Fibroblast of the aortic adventitia (primary cell): ENCODE measurements around the gene MLF2. TPM values are rescaled to one million over a fixed set of nuclear protein-coding genes. Genes with fewer than 3 reads are reported as not detected.

Experiments used
- DNase-seq: peaks from one replicate; pipeline ENCODE4 v3.0.0-alpha.2; 2010; ENCODE audit warnings: low read depth
- H3K4me3 ChIP-seq: 2 replicates; pipeline ENCODE4 v1.5.1; 2011; ENCODE audit warnings: low read depth, mild to moderate bottlenecking, control low read depth, low read length, moderate library complexity
- CTCF ChIP-seq: IDR thresholded peaks from 2 replicates; pipeline ENCODE4 v1.5.1; 2011; ENCODE audit warnings: mild to moderate bottlenecking, low read length, control low read depth, inconsistent platforms; ENCODE audit not compliant: insufficient read depth
- total RNA-seq: library from RNA; depleted of rRNA; stranded (reverse); fragments of >200 nt; gene quantifications from 2 replicates; pipeline ENCODE4 v1.2.3, GENCODE V29; 2012; ENCODE audit warnings: low replicate concordance

Gene MLF2
- total RNA-seq, 1 donor = 104 TPM

- no peak overlapping the region for H3K4me3 ChIP-seq
- no peak for DNase-seq
- no peak for TF ChIP-seq CTCF
These were observed 30.9 kb upstream of the MLF2 start for GRCh38 chr12:6783828-6784227.

GRCh38 chr12:6782850-6783566, 30.1 kb upstream of the MLF2 start:
- DNase-seq = no peak
- TF ChIP-seq CTCF = no peak
- no peak overlapping the region for H3K4me3 ChIP-seq

GRCh38 chr12:6782119-6782518, 29.2 kb upstream of the MLF2 start:
- TF ChIP-seq CTCF = no peak
- H3K4me3 ChIP-seq = no peak overlapping the region
- DNase-seq = no peak

GRCh38 chr12:6780573-6780972, 27.6 kb upstream of the MLF2 start:
- no peak for TF ChIP-seq CTCF
- no peak for DNase-seq
- H3K4me3 ChIP-seq = no peak overlapping the region

GRCh38 chr12:6779708-6780432, 26.9 kb upstream of the MLF2 start:
- no peak for DNase-seq
- TF ChIP-seq CTCF = no peak
- H3K4me3 ChIP-seq = no peak overlapping the region

GRCh38 chr12:6778574-6779550, 25.9 kb upstream of the MLF2 start:
- H3K4me3 ChIP-seq = peak overlapping the region; percentile 58
- peak; percentile 94 for DNase-seq
- peak; percentile 94 for TF ChIP-seq CTCF
